Activated T-cell treated with anti-CD3 and anti-CD28 coated beads, Interleukin-2, amount 50 U/mL, for 4 hours (primary cell): ENCODE data around the gene RAB40B. TPM values are rescaled to one million over a fixed set of nuclear protein-coding genes. Genes with fewer than 3 reads are reported as not detected.
"Not testable (repeated sequence)": the region's sequence is repeated elsewhere in the genome, so short reads cannot be mapped to it uniquely, and the experiment has no call there.

Experiments used
- ATAC-seq, 2 donors: fragments of 200-7000 bp; cut with Tn5 transposase; one replicate each; pipeline ENCODE4 v1.10.0; 2021
- DNase-seq: peaks from one replicate; pipeline ENCODE4 v3.0.0-alpha.2; 2020
- H3K27me3 Mint-ChIP-seq: one replicate; pipeline ENCODE4 v1.8.0; 2021; ENCODE audit warnings: low read depth, mixed read lengths
- H3K36me3 Mint-ChIP-seq: one replicate; pipeline ENCODE4 v1.8.0; 2022; ENCODE audit warnings: mixed read lengths; ENCODE audit not compliant: insufficient read depth
- H3K4me1 Mint-ChIP-seq: one replicate; pipeline ENCODE4 v1.8.0; 2021; ENCODE audit warnings: low read depth, mixed read lengths
- H3K4me3 Mint-ChIP-seq: one replicate; pipeline ENCODE4 v1.8.0; 2021; ENCODE audit warnings: mild to moderate bottlenecking, moderate library complexity, mixed read lengths
- H3K9me3 Mint-ChIP-seq: one replicate; pipeline ENCODE4 v1.8.0; 2021; ENCODE audit warnings: mixed read lengths
- total RNA-seq, 3 donors: library from RNA; stranded (reverse); gene quantifications; one replicate each; pipeline ENCODE4 v1.2.1, GENCODE V29; 2021

Gene RAB40B, protein sequence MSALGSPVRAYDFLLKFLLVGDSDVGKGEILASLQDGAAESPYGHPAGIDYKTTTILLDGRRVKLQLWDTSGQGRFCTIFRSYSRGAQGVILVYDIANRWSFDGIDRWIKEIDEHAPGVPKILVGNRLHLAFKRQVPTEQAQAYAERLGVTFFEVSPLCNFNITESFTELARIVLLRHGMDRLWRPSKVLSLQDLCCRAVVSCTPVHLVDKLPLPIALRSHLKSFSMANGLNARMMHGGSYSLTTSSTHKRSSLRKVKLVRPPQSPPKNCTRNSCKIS
- 1 to 10 TPM; 3.8 to 4.8 (median 4.1) TPM for total RNA-seq

- Mint-ChIP-seq H3K36me3 (peaks cover 5% of the 10 kb centered on the region), H3K4me1 (peaks cover 11% of the 10 kb centered on the region), H3K27me3 (no peaks in the 10 kb centered on the region), H3K4me3 (peak within 1 kb of the TSS; percentile 77), H3K9me3 (peaks cover 7% of the 10 kb centered on the region)
- peak; percentile 98 for DNase-seq
- peak; percentile 98 for ATAC-seq
Measured at GRCh38 chr17:82698065-82698973, at the start of gene RAB40B. Gene RAB40B (minus strand): TSS chr17:82698698. CDS start chr17:82698596, 102 bp downstream.

DNA sequence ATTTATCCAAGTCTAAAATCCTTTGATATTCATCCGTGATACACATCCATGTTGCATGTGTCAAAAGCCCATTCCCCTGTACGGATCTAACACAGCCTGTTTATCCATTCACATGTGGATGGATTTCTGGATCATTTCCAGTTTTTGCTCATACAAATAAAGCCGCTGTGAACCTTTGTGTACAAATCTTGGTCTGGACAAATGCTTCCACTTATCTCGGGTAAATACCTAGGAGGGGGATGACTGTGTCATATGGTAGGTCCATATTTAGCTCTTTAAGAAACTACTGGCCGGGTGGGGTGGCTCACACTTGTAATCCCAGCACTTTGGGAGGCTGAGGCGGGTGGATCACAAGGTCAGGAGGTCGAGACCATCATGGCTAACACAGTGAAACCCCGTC lies 47.0 kb upstream of the RAB40B start:
- Mint-ChIP-seq H3K36me3 (peaks cover 13% of the 10 kb centered on the region), H3K27me3 (no peaks in the 10 kb centered on the region), H3K9me3 (peaks cover 16% of the 10 kb centered on the region), H3K4me1 (no peaks in the 10 kb centered on the region), H3K4me3 (no peak overlapping the region)
- no peak for DNase-seq
- ATAC-seq, result no peak

- not testable (repeated sequence) for H3K27me3 Mint-ChIP-seq, ATAC-seq, H3K4me3 Mint-ChIP-seq, DNase-seq, H3K4me1 Mint-ChIP-seq
- H3K9me3 Mint-ChIP-seq, result peaks cover 16% of the 10 kb centered on the region
- peaks cover 17% of the 10 kb centered on the region for H3K36me3 Mint-ChIP-seq
Measured at GRCh38 chr17:82744736-82745135, 46.2 kb upstream of the RAB40B start.

GRCh38 chr17:82743344-82744219 lies 45.1 kb upstream of the RAB40B start:
- Mint-ChIP-seq H3K27me3 (no peaks in the 10 kb centered on the region), H3K4me3 (no peak overlapping the region), H3K4me1 (no peaks in the 10 kb centered on the region), H3K9me3 (peaks cover 16% of the 10 kb centered on the region), H3K36me3 (peaks cover 17% of the 10 kb centered on the region)
- ATAC-seq, result no peak
- no peak for DNase-seq

- DNase-seq (no peak), ATAC-seq (no peak)
- H3K9me3 Mint-ChIP-seq, result peaks cover 12% of the 10 kb centered on the region
- no peaks in the 10 kb centered on the region for H3K27me3 Mint-ChIP-seq
- H3K4me3 Mint-ChIP-seq, result no peak overlapping the region
- peaks cover under 1% of the 10 kb centered on the region for H3K4me1 Mint-ChIP-seq
- peaks cover 17% of the 10 kb centered on the region for H3K36me3 Mint-ChIP-seq
Measured at GRCh38 chr17:82740906-82741759, 42.6 kb upstream of the RAB40B start.

- Mint-ChIP-seq H3K4me1 (peaks cover 4% of the 10 kb centered on the region), H3K27me3 (no peaks in the 10 kb centered on the region), H3K4me3 (no peak overlapping the region), H3K9me3 (peaks cover 13% of the 10 kb centered on the region), H3K36me3 (peaks cover 20% of the 10 kb centered on the region)
- DNase-seq, result no peak
- no peak for ATAC-seq
Measured at GRCh38 chr17:82737967-82738877, 39.7 kb upstream of the RAB40B start.

DNA sequence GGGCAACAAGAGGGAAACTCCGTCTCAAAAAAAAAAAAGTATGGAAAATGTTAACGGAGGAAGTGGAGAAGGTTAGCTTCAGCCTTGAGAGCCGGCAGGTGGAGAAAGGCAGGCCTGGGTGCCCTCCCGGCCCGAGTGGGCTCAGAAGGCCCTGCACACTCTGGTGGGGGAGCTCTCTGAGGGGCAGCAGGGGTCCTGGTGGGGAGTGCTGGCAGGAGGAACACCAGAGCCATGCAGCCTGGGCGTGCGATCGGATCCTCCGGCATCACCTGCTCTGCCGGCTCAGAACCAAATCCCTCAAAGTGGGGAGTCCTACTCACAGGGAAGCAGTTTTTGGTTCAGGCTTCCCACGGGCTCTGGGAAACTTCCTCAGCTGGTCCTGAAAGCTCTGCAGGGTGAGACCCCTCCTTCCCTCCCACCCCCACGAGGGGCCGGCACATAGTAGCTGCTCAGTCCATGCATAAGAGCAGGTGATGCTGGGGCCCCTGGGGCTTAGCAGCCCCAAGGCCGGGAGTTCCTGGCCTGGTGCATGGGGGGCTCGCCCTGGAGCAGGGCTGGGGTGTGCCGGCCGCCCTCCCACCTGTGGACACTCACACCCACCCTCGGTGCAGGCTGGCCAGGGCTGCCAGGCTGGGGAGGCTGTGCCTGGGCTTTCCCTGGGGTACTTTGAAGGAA lies 38.1 kb upstream of the RAB40B start:
- Mint-ChIP-seq H3K4me3 (no peak overlapping the region), H3K36me3 (peaks cover 20% of the 10 kb centered on the region), H3K9me3 (peaks cover 16% of the 10 kb centered on the region), H3K4me1 (peaks cover 4% of the 10 kb centered on the region), H3K27me3 (no peaks in the 10 kb centered on the region)
- ATAC-seq (no peak), DNase-seq (no peak)

GRCh38 chr17:82734987-82735866 lies 36.7 kb upstream of the RAB40B start, which contains the start of gene FN3K:
Gene FN3K (plus strand): TSS chr17:82735615. CDS start chr17:82735637, 22 bp downstream.
- Mint-ChIP-seq H3K9me3 (peaks cover 6% of the 10 kb centered on the region), H3K27me3 (no peaks in the 10 kb centered on the region), H3K36me3 (peaks cover 8% of the 10 kb centered on the region), H3K4me3 (peak within 1 kb of the TSS; percentile 64), H3K4me1 (peaks cover 4% of the 10 kb centered on the region)
- peak; percentile 81 to 82 for ATAC-seq
- no peak for DNase-seq

- peaks cover 6% of the 10 kb centered on the region for H3K9me3 Mint-ChIP-seq
- ATAC-seq (no peak), DNase-seq (no peak)
- peaks cover 4% of the 10 kb centered on the region for H3K4me1 Mint-ChIP-seq
- H3K27me3 Mint-ChIP-seq, result no peaks in the 10 kb centered on the region
- H3K4me3 Mint-ChIP-seq, result no peak overlapping the region
- H3K36me3 Mint-ChIP-seq, result peaks cover 12% of the 10 kb centered on the region
Measured at GRCh38 chr17:82732118-82732743, 33.7 kb upstream of the RAB40B start.

DNA sequence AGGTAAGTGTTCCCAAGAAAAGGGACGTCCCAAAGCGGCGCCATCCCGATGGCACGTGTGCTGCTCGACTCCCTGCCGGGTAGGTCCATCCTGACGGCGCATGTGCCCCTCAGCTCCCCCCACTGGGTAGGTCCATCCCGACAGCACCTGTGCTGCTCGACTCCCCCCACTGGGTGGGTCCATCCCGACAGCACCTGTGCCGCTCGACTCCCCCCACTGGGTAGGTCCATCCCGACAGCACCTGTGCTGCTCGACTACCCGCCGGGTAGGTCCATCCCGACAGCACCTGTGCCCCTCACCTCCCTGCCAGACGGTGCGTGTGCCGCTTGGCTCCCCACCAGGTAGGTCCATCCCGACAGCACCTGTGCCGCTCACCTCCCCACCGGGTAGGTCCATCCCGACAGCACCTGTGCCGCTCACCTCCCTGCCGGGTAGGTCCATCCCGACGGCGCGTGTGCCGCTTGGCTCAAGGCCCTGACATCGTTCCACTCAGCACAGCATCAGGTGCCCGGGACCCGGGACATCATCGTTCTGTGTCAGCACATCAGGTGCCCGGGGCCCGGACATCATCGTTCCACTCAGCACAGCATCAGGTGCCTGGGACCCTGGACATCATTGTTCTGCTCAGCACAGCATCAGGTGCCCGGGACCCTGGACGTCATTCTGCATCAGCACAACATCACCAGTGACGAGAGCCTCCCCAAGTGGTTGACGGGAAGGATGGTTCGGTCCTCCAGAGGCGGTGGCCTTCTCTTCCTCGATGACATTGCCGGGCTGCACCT lies 31.2 kb upstream of the RAB40B start:
- Mint-ChIP-seq H3K27me3 (no peaks in the 10 kb centered on the region), H3K9me3 (peaks cover 6% of the 10 kb centered on the region), H3K4me3 (no peak overlapping the region), H3K36me3 (peaks cover 19% of the 10 kb centered on the region), H3K4me1 (no peaks in the 10 kb centered on the region)
- DNase-seq, result no peak
- no peak for ATAC-seq
